Measurements from ENCODE around the gene TRPM2. TPM values are rescaled to one million over a fixed set of nuclear protein-coding genes. Genes with fewer than 3 reads are reported as not detected.
"Not testable (repeated sequence)": the region's sequence is repeated elsewhere in the genome, so short reads cannot be mapped to it uniquely, and the experiment has no call there.

TRPM2 gene
- total and polyA plus RNA-seq, 2 of the 4 experiments (the other 2 are of a cell fraction), result not detected

- H3K4me1 ChIP-seq (ENCODE audit: control insufficient read depth, insufficient read depth, low read length); H3K4me3 ChIP-seq (ENCODE audit: insufficient read depth, low read depth, low read length); CTCF ChIA-PET; H2BK120ac ChIP-seq (ENCODE audit: low read depth, low read length); H3K14ac ChIP-seq (replicated peaks; ENCODE audit: low read depth, low read length); H3K4me2 ChIP-seq (ENCODE audit: low read depth, low read length); dilution Hi-C loops (cut with HindIII; ENCODE audit: low sequenced_read_pairs, unreplicated experiment); H2AFZ ChIP-seq (replicated peaks; ENCODE audit: low read length, poor library complexity); H3K9me3 ChIP-seq (ENCODE audit: control insufficient read depth, insufficient read depth, low read length); H2BK5ac ChIP-seq (ENCODE audit: low read depth, low read length, poor library complexity, severe bottlenecking); H3K4ac ChIP-seq (ENCODE audit: low read depth, low read length); H3K23ac ChIP-seq (ENCODE audit: low read depth, low read length); H3K79me1 ChIP-seq (ENCODE audit: low read depth in 1 of 2, low read length in 2 of 2); DNase-seq; H3K27ac ChIP-seq (ENCODE audit: insufficient read depth, low read length); H3K56ac ChIP-seq (ENCODE audit: extremely low read depth, insufficient read depth, low read length); ATAC-seq (ENCODE audit: low read depth); H4K8ac ChIP-seq (ENCODE audit: low read depth in 2 of 2, low read length in 2 of 2); H2BK20ac ChIP-seq (ENCODE audit: low read depth, low read length); H3K36me3 ChIP-seq (ENCODE audit: control insufficient read depth, insufficient read depth, low read length); H4K91ac ChIP-seq (ENCODE audit: insufficient read depth, low read depth, low read length); H2AK5ac ChIP-seq (ENCODE audit: low read depth, low read length); H3K9me1 ChIP-seq (ENCODE audit: insufficient read depth, low read length); POLR2A ChIA-PET (ENCODE audit: unreplicated experiment); H4K20me1 ChIP-seq (ENCODE audit: insufficient read depth, low read length); H3K9ac ChIP-seq (ENCODE audit: low read depth, low read length); H3K18ac ChIP-seq (ENCODE audit: low read depth, low read length); H2BK15ac ChIP-seq (ENCODE audit: low read depth, low read length); H4K5ac ChIP-seq (ENCODE audit: low read depth, low read length); in situ Hi-C loops (cut with MboI; ENCODE audit: low sequenced_read_pairs); BruUV-seq (replicated peaks); H2AK9ac ChIP-seq (replicated peaks; ENCODE audit: low read depth, low read length, poor library complexity): not testable (repeated sequence)
- 60% methylated on average over 3 of the region's 21 CpGs; no CpG with 5 or more reads in 1 of the 2 experiments for WGBS, 2 experiments (ENCODE audit: extremely low coverage in 2 of 2, insufficient read length in 1 of 2)
- intact Hi-C loops (cut with micrococcal nuclease), result loop anchor here (10.0 kb wide), 1 partner anchor 145 kb away; the partner anchor contains the start of gene CFAP410
- peak; percentile 35 for TF ChIP-seq RAD21 (IDR thresholded peaks at IDR 0.05; ENCODE audit: low read length)
- TF ChIP-seq SMC3 (IDR thresholded peaks at IDR 0.05; ENCODE audit: low read depth, low read length), result peak; percentile 18; the same call in 1 of the 2 replicates
- TF ChIP-seq, protein P1, sequence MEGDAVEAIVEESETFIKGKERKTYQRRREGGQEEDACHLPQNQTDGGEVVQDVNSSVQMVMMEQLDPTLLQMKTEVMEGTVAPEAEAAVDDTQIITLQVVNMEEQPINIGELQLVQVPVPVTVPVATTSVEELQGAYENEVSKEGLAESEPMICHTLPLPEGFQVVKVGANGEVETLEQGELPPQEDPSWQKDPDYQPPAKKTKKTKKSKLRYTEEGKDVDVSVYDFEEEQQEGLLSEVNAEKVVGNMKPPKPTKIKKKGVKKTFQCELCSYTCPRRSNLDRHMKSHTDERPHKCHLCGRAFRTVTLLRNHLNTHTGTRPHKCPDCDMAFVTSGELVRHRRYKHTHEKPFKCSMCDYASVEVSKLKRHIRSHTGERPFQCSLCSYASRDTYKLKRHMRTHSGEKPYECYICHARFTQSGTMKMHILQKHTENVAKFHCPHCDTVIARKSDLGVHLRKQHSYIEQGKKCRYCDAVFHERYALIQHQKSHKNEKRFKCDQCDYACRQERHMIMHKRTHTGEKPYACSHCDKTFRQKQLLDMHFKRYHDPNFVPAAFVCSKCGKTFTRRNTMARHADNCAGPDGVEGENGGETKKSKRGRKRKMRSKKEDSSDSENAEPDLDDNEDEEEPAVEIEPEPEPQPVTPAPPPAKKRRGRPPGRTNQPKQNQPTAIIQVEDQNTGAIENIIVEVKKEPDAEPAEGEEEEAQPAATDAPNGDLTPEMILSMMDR (conservative IDR thresholded peaks at IDR 0.05; ENCODE audit: low read depth, low read length), result peak; percentile 41
- H3K27me3 ChIP-seq (ENCODE audit: control insufficient read depth, insufficient read depth, low read length), result peaks cover 12% of the 10 kb centered on the region
Measured at GRCh38 chr21:44479556-44480199, 126.3 kb downstream of the TRPM2 start.

Data from IMR-90 (cell line).